ENCODE data around the gene LAMA2.

DNA sequence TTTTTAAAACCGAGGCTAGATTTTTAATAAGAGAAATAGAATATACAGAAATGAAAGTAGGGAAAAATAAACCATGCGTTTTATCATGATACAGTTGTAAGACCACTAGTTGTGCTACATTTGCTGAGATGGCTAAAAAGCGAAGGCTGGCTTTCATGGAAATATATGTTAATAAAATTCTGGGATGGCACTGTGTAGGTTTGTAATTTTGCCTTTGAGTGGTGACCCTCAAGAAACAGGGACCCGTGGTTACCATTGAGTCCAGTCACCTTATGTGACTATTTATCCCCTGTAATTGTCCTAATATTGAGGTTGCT, 593.3 kb downstream of the LAMA2 start:
- TF ChIP-seq TEAD4 (IDR thresholded peaks at IDR 0.05) (no peak), EP300 (IDR thresholded peaks at IDR 0.05; ENCODE audit: borderline replicate concordance) (no peak), REST (IDR thresholded peaks at IDR 0.05; ENCODE audit: low read depth) (no peak), EGR1 (IDR thresholded peaks at IDR 0.05) (no peak), CEBPB (IDR thresholded peaks at IDR 0.05) (no peak), TAF1 (IDR thresholded peaks at IDR 0.05; ENCODE audit: low read depth) (no peak), RAD21 (IDR thresholded peaks at IDR 0.05; ENCODE audit: low read depth) (no peak), CREB1 (IDR thresholded peaks at IDR 0.05; ENCODE audit: low read depth) (no peak)
- TF ChIP-seq, protein P1, sequence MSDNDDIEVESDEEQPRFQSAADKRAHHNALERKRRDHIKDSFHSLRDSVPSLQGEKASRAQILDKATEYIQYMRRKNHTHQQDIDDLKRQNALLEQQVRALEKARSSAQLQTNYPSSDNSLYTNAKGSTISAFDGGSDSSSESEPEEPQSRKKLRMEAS (IDR thresholded peaks at IDR 0.05) = no peak
